Measurements from ENCODE around the gene RUBCNL.

The RUBCNL gene

GRCh38 chr13:46340631-46341111 lies 46.4 kb downstream of the RUBCNL start:
- DNase-seq (ENCODE audit: low read depth in 2 of 2): no peak

- DNase-seq (ENCODE audit: low read depth in 2 of 2): no peak
Observed at GRCh38 chr13:46340011-46340410, 47.0 kb downstream of the RUBCNL start.

GRCh38 chr13:46339035-46339666 lies 47.9 kb downstream of the RUBCNL start:
- DNase-seq (ENCODE audit: low read depth in 2 of 2): no peak

DNA sequence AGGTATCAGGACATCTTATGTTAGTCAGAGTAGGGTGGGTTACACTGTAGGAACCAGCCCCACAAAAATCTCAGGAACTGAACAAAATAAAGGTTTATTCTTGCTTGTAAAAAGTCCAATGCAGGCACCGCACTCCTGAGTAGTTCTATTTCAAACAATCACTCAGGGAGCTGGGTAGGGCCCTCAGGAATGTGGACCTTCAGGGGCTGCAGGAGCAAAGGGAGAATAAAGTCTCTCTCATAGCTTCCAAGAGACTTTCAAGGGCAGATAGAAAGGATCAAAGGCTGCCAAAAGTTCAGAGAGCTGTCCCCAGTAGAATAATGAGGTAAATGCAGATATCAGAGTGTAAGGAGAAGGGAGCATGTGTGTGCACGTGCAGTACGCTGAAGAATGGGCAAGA lies 49.4 kb downstream of the RUBCNL start:
- DNase-seq (ENCODE audit: low read depth in 2 of 2): no peak

DNA sequence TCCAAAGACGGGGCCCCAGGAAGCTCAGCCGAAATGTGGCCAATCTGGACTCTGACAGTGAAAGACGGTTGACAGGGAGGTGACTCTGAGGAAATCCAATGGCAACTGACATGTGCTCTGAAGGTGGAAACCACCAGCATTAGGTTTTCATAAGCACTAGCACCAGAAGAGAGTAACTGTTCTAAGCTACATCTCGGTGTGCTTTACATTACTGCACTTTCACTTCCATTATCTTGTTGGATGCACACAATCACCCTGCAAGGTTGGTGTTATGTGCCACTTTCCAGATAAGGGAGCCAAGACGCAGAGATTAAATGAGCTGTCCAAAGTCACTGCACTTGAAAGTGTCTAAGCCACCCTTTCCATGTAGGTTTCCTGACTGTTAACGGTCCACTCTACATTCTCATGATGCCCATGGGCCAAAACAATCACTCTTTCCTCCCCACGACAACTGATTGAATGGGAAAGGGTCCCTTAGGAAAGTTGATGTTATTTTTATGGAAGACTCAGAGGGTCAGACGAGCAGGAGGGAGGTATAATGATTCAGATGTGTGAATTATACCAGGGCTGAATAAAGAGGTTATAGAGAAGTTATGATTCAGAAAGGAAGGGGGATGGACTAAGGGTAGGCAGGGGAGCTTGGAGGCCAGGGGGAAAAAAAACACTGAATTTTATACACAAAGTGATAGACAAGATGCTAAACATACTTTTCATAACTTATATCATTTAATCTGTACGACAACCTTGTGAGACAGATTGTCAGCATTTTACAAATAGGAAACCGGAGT lies 52.8 kb downstream of the RUBCNL start:
- no peak for DNase-seq (ENCODE audit: low read depth in 2 of 2)

GRCh38 chr13:46332772-46333171 lies 54.3 kb downstream of the RUBCNL start:
- no peak for DNase-seq (ENCODE audit: low read depth in 2 of 2)

DNA sequence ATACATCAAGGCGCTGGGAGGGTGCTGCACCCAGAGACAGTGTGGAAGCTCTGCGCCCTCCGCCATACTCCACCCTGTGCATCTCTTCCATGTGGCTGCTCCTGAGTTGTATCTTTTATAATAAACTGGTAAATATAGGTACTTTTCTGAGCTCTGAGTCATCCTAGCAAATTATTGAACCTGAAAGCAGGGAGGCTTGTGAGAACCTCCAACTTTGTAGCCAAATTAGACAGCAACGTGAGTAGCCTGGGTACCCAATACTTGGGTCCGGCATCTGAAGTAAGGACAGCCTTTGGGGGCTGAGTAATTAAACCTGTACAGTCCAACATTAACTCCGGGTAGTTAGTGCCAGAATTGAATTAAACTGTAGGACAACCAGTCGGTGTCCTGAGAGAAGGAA lies 57.4 kb downstream of the RUBCNL start:
- no peak for DNase-seq (ENCODE audit: low read depth in 2 of 2)

- no peak for DNase-seq (ENCODE audit: low read depth in 2 of 2)
Observed at GRCh38 chr13:46327246-46327645, 59.8 kb downstream of the RUBCNL start.

DNA sequence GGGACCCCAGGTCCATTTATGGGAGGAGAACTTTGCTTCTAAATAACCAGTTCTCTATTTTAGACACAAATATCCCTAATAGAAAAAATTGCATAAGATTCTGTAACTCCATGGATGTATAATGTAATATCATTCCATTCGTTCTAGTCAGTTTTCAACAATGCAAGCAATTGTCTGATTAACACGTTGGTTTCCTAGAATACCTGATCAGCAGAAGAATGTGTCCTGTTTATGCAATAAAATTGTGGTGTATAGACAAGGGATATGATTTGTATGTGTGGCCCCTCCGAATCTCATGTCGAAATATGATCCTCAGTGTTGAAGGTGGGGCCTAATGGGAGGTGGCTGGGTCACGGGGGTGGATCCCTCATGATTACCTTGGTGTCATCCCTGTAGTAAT lies 62.1 kb downstream of the RUBCNL start:
- no peak for DNase-seq (ENCODE audit: low read depth in 2 of 2)

DNA sequence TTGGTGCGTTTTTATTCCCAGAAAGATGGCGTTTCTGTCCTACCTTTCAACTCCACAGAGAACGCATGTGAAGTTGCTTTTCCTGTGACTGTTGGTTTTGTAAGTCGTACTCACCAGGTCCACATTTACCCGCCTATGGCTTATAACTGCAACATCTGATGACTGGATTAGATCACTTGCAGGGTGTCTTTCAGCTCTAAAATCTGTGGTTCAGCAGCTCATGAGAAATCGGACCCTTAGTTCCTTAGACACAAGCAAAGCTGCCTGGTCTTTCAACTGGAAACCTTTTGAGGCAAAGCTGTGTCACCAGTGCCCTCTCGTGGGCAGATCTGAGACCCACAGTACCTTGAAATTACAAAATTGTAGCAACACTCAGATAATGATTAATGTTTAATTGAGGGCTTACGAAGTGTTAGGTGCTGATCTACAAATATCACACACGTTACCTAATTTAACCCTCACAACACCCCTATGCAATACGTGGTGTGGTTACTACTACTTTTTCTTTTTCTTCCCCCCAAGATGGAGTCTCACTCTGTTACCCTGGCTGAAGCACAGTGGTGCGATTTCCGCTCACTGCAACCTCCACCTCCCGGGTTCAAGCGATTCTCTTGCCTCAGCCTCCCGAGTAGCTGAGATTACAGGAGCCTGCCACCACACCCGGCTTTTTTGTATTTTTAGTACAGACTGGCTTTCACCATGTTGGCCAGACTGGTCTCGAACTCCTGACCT lies 65.4 kb downstream of the RUBCNL start:
- peak; percentile 49 to 64 for DNase-seq (ENCODE audit: low read depth in 2 of 2)

DNA sequence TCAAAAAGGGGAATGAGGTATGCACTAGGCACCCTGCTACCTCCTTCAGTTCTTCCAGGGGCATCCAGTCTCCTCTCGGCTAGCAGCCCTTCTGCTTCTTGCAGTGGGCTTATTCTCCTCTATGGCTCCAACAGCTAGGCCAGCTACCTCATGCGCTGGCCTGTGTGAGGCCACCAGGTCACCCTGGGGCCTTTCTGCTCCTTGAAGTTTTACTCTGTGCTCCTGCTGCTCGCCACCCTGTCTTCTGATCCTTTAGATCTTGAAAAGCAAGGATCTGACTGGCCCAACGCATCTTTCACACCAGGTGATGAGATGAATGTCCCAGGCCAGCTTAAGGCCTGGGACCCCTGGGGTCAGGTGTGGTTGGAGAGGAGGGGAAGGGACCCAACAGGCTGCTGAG lies 66.2 kb downstream of the RUBCNL start:
- DNase-seq (ENCODE audit: low read depth in 2 of 2): no peak

GRCh38 chr13:46320406-46320805 lies 66.6 kb downstream of the RUBCNL start:
- DNase-seq (ENCODE audit: low read depth in 2 of 2): no peak

- DNase-seq (ENCODE audit: low read depth in 2 of 2): no peak
Observed at GRCh38 chr13:46318986-46319385, 68.1 kb downstream of the RUBCNL start.

DNA sequence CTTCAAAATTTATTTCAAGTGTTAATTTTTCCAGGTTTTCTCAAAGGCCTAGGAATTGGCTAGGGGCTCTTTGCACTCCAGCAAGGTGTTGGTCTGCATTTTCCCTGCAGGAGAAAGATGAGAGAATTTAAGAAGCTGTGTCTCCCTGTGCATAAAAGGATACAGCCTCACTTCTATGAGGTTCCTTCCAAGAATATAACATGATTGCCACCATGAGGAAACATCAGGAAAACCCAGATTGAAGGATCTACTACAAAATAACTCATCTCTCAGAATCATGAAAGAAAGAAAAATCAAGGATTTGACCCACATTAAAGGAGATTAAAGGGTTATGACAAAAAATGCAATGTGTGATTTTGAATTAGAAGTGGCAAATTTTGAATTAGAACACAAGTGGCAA lies 69.9 kb downstream of the RUBCNL start:
- no peak for DNase-seq (ENCODE audit: low read depth in 2 of 2)

DNA sequence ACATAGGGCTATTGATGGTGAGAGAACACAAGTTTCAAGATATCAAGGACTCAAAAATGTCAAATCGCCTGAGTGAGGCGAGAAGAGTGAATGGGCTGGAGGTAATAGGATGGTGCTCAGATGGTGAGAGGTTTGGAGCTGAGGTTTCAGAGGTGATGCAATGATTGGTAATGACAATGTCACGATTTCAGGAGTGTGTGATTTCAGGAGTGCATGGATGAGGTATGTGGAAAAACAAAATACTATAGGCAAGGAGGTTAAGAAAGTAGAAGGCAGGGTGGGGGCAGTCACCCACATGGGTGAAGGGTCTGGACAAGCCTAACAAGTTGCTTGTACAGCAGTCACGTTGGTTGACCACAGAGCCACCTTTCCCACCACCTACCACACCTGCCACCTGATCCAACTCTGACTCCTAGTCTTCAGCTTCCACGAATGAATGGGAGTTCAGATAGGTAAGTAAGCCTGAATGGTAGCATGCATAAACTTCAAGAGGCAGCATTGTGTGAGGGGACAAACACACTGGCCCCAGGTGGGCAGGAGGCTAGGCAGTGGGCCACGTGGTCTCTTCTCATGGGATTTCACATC lies 71.5 kb downstream of the RUBCNL start:
- DNase-seq (ENCODE audit: low read depth in 2 of 2): no peak

DNA sequence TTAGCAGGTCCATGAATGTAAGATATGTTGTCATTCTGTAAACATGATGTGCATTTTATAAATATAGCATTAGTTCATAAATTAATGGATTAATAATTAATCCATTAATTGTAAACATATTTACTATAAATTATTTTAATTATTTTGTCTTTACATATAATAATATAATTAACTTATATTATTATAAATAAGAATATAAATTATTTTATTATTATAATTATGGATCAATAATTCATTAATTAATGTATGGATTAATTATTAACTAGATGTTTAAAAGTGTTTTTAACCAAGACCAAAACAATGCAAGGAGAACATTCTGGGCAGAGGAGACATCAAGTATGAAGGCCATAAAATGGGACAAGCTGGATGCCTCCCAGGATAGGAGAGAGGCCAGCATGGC lies 72.0 kb downstream of the RUBCNL start:
- no peak for DNase-seq (ENCODE audit: low read depth in 2 of 2)

GRCh38 chr13:46314587-46314986 lies 72.5 kb downstream of the RUBCNL start:
- no peak for DNase-seq (ENCODE audit: low read depth in 2 of 2)

- DNase-seq (ENCODE audit: low read depth in 2 of 2): no peak
Observed at GRCh38 chr13:46313432-46314257, 73.4 kb downstream of the RUBCNL start.

GRCh38 chr13:46313024-46313423 lies 74.0 kb downstream of the RUBCNL start:
- DNase-seq (ENCODE audit: low read depth in 2 of 2): no peak

DNA sequence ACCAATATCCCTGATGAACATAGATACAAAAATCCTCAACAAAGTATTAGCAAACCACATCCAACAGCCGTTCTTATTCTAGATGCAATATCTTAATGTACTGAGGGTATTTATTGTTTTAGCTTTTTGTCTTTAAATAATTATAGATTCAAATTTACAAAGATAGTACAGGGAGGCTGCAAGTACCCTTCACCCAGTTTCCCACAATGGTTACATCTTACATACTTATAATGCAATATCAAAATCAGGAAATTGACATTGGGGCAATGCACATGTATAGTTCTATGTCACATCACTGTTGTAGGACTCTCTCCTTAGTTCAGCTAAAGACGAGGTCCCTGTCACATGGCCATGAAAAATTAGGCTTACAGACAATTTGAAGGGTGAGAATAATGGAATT lies 75.8 kb downstream of the RUBCNL start:
- DNase-seq (ENCODE audit: low read depth in 2 of 2): no peak

- DNase-seq (ENCODE audit: low read depth in 2 of 2): no peak
Observed at GRCh38 chr13:46310066-46310465, 77.0 kb downstream of the RUBCNL start.
